ENCODE data around the gene ADH4.

DNA sequence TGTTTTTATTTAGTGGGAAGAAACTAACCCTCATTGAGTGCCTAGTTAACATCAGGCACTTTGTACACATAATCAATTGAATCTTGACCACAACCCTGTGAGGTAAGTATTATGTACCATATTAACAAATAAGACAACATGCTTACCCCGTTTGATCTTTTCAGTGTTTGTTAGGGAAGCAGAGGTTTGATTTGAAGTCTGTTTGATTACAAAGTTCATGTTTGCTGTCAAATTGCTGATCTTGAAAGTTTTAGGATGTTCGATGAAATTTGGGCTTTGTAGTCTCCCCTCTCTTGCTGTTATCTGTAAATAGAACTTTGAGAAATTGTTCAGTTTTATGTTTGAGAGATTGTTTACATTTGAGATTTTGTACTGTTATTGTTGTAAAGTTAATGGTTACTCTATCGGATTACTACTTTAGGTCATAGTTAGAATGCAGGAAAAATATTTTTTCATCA, 13.4 kb upstream of the ADH4 start:
- TF ChIP-seq, protein P1, sequence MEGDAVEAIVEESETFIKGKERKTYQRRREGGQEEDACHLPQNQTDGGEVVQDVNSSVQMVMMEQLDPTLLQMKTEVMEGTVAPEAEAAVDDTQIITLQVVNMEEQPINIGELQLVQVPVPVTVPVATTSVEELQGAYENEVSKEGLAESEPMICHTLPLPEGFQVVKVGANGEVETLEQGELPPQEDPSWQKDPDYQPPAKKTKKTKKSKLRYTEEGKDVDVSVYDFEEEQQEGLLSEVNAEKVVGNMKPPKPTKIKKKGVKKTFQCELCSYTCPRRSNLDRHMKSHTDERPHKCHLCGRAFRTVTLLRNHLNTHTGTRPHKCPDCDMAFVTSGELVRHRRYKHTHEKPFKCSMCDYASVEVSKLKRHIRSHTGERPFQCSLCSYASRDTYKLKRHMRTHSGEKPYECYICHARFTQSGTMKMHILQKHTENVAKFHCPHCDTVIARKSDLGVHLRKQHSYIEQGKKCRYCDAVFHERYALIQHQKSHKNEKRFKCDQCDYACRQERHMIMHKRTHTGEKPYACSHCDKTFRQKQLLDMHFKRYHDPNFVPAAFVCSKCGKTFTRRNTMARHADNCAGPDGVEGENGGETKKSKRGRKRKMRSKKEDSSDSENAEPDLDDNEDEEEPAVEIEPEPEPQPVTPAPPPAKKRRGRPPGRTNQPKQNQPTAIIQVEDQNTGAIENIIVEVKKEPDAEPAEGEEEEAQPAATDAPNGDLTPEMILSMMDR (IDR thresholded peaks at IDR 0.05): no peak
- no peak for TF ChIP-seq POLR2A (IDR thresholded peaks at IDR 0.05)

All from esophagus squamous epithelium (tissue), 4 donors.